Rectal smooth muscle tissue (tissue), 1 donor: Measurements from ENCODE around the gene FYN.

Experiments
- H3K27ac ChIP-seq: one replicate; pipeline ENCODE4 v1.7.0; 2013; ENCODE audit warnings: low read depth, low read length, inconsistent platforms
- H3K27me3 ChIP-seq: one replicate; pipeline ENCODE4 v1.7.0; 2013; ENCODE audit warnings: low read length; ENCODE audit not compliant: control insufficient read depth, insufficient read depth
- H3K36me3 ChIP-seq: one replicate; pipeline ENCODE4 v1.7.0; 2013; ENCODE audit warnings: low read length; ENCODE audit not compliant: control insufficient read depth, insufficient read depth
- H3K4me1 ChIP-seq: one replicate; pipeline ENCODE4 v1.7.0; 2013; ENCODE audit warnings: low read length; ENCODE audit not compliant: control insufficient read depth, insufficient read depth
- H3K4me3 ChIP-seq: one replicate; pipeline ENCODE4 v1.7.0; 2013; ENCODE audit warnings: low read length
- H3K9ac ChIP-seq: one replicate; pipeline ENCODE4 v1.7.0; 2013; ENCODE audit warnings: low read length

Gene FYN

DNA sequence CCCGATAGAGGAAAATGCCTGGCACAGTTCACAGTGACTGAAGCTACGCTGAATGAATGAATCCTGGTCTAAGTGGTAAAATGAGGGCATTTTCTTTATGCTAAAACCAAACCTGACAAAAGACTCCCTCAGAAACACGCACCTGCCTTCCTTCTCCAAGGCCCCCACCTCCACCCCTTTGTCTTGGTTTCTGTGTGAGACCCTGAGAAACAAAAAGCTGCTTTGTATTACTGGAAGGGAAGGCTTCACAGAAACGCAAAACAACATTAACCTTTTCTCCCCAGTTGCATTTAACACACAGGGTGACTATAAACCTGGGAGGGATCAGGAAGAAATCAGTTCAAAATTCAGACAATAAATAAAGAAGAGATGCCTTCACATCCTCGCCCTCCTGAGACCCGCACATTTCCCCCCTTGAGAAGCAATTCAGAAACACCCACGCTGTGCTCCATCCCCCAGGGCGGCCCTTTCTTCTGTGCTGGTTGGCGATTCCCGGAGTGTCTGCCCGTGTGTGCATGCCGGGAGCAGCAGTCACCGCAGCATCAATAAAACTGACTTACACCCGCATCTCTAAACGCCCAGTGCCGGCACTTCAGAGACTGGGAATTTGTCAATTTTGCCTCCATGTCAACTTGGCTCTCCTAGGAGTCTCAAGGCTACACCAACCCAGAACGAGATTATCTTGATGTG, 200.3 kb downstream of the FYN start:
- H3K27me3 ChIP-seq: no peaks in the 10 kb centered on the region
- H3K4me3 ChIP-seq: no peak overlapping the region
- H3K27ac ChIP-seq: no peak overlapping the region
- H3K4me1 ChIP-seq: peaks cover 8% of the 10 kb centered on the region
- H3K36me3 ChIP-seq: peaks cover 4% of the 10 kb centered on the region
- H3K9ac ChIP-seq: no peak overlapping the region

DNA sequence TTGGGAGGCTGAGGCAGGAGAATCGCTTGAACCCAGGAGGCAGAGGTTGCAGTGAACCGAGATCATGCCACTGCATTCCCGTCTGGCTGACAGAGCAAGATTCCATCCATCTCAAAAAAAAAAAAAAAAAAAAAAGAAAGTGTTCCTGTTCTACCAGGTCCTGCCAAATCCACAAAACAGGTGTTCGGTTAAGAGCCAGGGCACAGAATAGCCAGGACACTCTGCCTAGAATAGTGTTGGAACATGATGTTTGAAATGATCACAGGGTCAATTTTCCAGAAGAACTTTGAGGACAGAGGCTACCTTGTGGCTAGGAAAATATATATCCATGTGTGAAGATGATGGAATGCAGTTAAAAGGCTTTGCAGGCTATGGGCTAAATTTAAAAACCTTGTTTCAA, 203.9 kb downstream of the FYN start:
- no peak overlapping the region for H3K9ac ChIP-seq
- H3K27ac ChIP-seq: no peak overlapping the region
- no peaks in the 10 kb centered on the region for H3K27me3 ChIP-seq
- peaks cover 28% of the 10 kb centered on the region for H3K4me1 ChIP-seq
- peaks cover 2% of the 10 kb centered on the region for H3K36me3 ChIP-seq
- no peak overlapping the region for H3K4me3 ChIP-seq

DNA sequence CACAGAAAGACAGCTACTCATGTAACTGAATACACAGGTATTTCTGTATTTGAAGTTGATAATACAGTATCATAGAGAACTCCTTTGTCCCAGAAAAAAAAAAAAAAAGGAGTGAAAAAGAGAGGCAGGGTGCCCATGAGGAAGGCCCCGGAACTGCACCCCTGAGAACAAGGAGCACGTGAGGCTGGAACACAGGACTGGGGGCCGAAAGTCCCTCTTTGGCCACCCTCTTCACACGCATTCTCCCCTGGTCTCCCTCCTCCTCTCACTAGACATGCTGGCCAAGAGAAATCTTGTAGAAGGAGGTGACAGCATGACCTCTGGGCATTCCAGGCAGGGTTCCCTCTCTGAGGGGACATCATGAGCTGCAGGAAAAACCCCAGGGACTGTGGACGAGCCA, 204.8 kb downstream of the FYN start:
- Histone ChIP-seq H3K4me3 (no peak overlapping the region), H3K36me3 (no peaks in the 10 kb centered on the region), H3K27me3 (no peaks in the 10 kb centered on the region), H3K4me1 (peaks cover 38% of the 10 kb centered on the region), H3K27ac (peak overlapping the region; percentile 51), H3K9ac (no peak overlapping the region)

DNA sequence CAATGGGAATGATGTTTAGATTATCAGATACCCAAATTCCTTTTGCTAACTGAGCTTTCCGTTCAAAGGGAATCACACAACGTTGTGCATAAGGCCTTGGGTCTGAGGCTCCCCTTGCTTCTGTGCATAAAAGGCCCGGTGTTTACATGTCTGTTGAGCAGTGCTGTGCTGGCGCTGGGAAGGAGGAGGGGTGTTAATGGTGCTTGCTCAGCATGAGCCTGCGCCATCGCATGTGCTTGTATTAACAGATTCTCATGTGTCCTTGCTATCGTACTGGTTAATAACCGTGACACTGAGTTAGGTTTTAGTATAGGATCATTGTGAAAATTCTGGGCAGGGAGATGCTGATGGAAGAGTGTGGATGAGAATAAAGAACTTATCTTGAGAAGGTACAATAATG, 205.3 kb downstream of the FYN start:
- Histone ChIP-seq H3K36me3 (no peaks in the 10 kb centered on the region), H3K4me1 (peaks cover 42% of the 10 kb centered on the region), H3K4me3 (no peak overlapping the region), H3K27me3 (no peaks in the 10 kb centered on the region), H3K27ac (peak overlapping the region; percentile 51), H3K9ac (no peak overlapping the region)

DNA sequence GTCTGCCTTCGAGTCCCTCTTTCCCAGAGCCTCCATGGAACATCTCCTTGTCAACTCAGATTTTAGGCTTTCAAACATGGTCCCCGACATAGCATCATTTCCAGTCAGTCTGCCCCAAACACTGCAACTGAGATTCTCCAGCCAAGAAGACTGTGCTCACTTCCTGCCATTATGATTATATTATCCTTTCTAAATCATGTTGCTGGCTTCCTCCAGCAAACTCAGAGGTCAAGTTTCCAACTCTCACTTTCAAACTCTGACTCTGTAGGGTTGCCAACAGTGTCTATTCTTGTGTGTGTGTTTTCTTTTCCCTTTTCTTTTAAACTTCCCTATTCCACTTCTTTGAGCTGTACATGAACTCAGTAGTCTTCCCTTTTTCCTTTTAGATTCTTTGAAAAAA, 206.4 kb downstream of the FYN start:
- no peaks in the 10 kb centered on the region for H3K27me3 ChIP-seq
- H3K27ac ChIP-seq: peak overlapping the region; percentile 51
- H3K9ac ChIP-seq: no peak overlapping the region
- H3K36me3 ChIP-seq: no peaks in the 10 kb centered on the region
- peaks cover 52% of the 10 kb centered on the region for H3K4me1 ChIP-seq
- H3K4me3 ChIP-seq: no peak overlapping the region

DNA sequence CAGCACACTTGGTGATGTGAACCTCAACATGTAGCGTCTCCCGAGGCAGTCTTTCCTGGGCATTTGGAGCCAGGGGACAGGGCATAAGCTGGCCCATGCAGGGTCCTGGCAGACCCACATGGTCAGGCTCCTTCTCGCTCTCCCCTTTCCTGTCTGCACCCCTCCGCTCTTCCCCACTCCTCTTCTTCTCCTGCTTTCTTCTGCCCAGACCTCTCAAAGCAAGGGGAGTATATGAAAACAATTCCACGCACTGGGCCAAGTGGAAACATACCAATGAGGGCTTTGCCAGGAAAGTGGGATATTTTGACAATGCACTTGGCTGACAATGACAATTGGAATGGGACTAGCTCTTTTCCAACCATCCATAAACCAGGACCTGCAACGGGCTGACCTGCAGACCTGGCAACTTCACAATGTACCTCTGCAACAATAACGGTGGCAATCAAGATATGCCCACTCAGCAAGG, 208.7 kb downstream of the FYN start:
- Histone ChIP-seq H3K4me3 (no peak overlapping the region), H3K36me3 (no peaks in the 10 kb centered on the region), H3K27ac (peak overlapping the region; percentile 78), H3K4me1 (peaks cover 58% of the 10 kb centered on the region), H3K9ac (no peak overlapping the region), H3K27me3 (no peaks in the 10 kb centered on the region)

DNA sequence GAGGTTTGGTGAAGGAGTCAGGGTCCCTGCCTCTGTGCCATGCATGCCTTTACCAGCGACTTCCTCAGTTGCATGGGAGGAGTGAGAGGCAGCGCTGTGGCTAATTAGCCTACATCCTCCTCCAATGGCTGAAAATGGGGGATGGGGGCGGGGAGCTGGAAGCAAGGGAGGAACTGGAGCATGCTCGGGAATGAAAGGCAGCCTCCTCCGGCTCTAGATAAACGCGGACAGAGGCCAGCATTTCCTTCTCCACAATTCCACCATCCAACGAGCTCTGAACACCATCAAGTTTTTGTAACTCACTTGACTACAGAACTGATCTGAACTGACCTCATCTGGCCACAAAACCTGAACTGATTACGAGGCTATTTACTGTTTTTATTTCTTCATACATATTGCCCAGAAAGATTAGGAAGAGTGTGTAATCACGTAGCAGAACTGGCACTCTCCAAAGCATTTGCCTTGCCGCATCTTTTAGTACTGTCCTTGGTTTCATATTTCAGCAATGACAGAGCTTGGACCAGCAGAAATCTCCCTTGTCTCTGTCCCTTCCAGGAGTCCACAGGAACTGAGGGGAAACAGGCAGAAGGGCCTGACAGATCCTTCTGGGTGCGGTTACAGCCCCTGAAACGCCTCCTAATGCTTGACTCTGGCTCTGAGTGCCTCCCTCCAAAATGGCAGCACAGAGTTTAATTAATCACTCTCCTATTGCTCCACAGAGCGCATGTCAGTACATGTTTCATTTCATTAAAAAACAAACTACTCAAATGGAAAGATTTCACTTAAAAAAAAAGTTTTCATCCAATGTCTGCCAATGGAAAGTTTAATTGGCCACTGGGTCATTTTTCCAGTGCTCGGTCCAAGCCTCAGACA, 209.3 kb downstream of the FYN start:
- Histone ChIP-seq H3K4me3 (no peak overlapping the region), H3K36me3 (no peaks in the 10 kb centered on the region), H3K27ac (peak overlapping the region; percentile 78), H3K9ac (no peak overlapping the region), H3K27me3 (no peaks in the 10 kb centered on the region), H3K4me1 (peaks cover 58% of the 10 kb centered on the region)

DNA sequence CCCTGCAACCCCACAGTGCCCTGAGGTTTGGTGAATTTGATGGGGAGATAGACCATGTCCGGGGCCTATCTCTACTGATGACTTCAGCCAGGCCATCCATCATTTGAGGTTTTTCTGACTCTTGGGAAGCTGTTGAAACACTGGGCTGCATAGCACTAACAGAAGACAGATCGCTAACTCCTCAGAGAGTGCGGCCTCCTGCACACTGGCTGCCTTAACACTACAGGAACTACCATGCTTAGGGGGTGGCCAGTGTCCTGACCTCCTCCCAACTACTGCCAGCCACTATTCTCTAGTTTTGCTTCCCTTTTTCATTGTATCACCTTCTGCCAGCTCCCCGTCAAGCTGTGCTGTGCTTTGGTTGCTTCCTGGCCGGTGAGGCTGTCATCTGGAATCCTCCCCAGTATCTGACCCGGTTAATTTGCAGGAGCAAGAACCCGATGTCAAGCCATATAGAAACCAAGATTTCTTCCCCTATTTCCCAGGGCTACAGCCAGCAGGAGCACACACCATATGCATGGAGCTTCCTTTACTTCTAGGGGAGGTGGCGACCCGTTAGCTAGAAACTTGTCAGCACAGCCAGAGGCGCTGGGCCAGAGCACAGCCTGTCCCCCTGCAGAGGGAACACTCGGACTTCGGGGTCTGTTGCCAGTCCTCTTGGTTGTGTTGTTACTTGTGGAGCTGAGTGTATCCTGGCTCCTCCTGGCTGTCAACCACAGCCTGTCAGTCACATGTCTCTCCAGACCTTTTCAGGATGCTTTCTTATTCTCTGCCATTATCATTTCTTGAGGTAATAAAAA, 210.3 kb downstream of the FYN start:
- H3K4me1 ChIP-seq: peaks cover 58% of the 10 kb centered on the region
- H3K9ac ChIP-seq: no peak overlapping the region
- H3K27me3 ChIP-seq: no peaks in the 10 kb centered on the region
- H3K36me3 ChIP-seq: no peaks in the 10 kb centered on the region
- H3K27ac ChIP-seq: peak overlapping the region; percentile 78
- H3K4me3 ChIP-seq: no peak overlapping the region

DNA sequence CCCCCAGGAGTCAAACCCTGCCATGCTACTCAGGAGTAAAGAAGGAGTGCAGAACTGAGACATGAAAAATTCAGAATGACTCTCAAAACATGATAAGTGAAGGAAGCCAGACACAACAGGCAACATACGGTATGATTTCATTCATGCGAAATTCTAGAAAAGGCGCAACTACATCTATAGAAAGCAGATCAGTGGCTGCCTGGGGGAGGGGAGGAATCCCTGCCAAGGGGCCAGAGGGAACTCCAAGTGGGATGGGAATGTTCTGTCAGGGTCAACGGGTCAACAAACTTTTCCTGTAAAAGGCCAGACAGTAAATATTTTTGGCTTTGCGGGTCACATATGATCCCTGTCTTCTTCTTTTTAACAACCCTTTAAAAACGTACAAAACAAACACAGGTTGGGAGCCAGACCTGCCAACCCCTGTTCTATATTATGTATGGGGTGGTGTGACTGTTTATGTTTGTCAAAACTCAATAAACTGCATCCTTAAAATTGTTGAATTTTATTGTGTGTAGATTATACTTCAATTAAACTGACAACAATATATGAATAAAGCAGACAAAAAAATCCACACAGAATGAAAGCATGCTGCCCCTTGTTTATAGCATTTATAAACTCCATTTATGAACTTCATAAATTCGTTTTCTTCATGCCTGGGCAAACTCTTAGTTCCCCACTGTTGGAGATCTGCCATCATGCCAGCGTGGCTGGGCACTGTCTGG, 211.0 kb downstream of the FYN start:
- Histone ChIP-seq H3K4me1 (peaks cover 51% of the 10 kb centered on the region), H3K27me3 (no peaks in the 10 kb centered on the region), H3K27ac (peak overlapping the region; percentile 78), H3K4me3 (peak overlapping the region; percentile 29), H3K9ac (no peak overlapping the region), H3K36me3 (no peaks in the 10 kb centered on the region)

DNA sequence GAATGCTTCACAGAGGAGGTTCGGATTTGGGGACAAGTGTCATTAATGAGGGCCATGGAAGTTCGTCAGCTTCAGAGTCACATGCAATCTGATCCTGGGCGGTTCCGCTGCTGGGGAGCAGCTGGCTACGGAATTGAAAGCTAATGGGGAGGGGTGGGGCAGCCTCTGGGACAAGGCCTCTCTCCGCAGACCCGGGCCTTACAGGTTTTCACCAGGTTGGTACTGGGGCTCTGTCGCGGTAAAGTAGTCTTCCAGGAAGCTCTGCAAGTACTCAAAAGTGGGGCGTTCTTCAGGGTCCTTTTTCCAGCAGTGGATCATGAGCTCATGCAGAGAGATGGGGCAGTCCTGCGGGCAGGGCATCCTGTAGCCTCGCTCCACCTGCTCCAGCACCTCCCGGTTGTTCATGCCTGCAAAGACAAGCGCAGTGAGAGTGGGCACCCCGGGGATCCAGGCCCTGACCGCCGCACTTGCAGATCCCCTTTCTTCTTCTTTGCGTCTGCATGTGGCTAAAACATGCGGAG, 211.7 kb downstream of the FYN start:
- peak overlapping the region; percentile 29 for H3K4me3 ChIP-seq
- peaks cover 46% of the 10 kb centered on the region for H3K4me1 ChIP-seq
- no peak overlapping the region for H3K9ac ChIP-seq
- no peaks in the 10 kb centered on the region for H3K27me3 ChIP-seq
- H3K27ac ChIP-seq: peak overlapping the region; percentile 76
- H3K36me3 ChIP-seq: no peaks in the 10 kb centered on the region

DNA sequence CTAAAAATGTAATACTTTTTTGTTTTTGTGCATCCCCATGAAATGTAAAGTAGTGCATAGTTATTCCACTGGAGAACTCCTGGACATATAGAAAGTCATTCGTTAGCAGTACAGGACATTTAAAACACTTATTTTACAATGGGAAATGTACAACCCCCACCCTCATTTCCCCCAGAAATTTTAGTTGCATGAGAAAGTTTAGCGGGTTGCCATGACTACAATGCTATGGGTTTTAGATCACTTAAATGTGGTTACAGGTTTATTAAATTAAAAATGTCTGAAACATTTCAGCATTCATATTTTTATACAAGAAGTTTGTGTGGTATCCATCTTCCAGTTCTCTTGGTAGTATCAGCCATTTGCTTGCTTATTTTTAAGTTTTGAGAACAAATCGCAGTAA, 212.7 kb downstream of the FYN start:
- Histone ChIP-seq H3K36me3 (no peaks in the 10 kb centered on the region), H3K9ac (no peak overlapping the region), H3K4me3 (no peak overlapping the region), H3K4me1 (peaks cover 44% of the 10 kb centered on the region), H3K27me3 (no peaks in the 10 kb centered on the region), H3K27ac (no peak overlapping the region)
